Heart right ventricle (tissue), 16 donors: ENCODE measurements around the gene PARP16. TPM values are rescaled to one million over a fixed set of nuclear protein-coding genes. Genes with fewer than 3 reads are reported as not detected.

Experiments
- ATAC-seq, 8 donors: fragments of 200-7000 bp; cut with Tn5 transposase; one replicate each; pipeline ENCODE4 v1.9.1; 2020; ENCODE audit warnings: mild to moderate bottlenecking in 8 of 8, moderate library complexity in 8 of 8, moderate number of reproducible peaks in 1 of 8
- DNase-seq, 2 donors: peaks; one replicate each; pipeline ENCODE4 v3.0.0-alpha.2; 2020
- H3K27ac ChIP-seq, 10 donors: fragments of 200-600 bp; sonication (generic) in 2 of 10; one replicate each; pipeline versions ENCODE4 v1.5.0 to v1.8.0; 2020 to 2022; ENCODE audit warnings: mild to moderate bottlenecking in 3 of 10
- H3K27me3 ChIP-seq, 7 donors: fragments of 200-600 bp; one replicate each; pipeline ENCODE4 v1.8.0; 2021 to 2022; ENCODE audit warnings: mild to moderate bottlenecking in 2 of 7
- H3K36me3 ChIP-seq, 9 donors: fragments of 200-600 bp; sonication (generic) in 1 of 9; one replicate each; pipeline versions ENCODE4 v1.5.0 to v1.8.0; 2020 to 2022; ENCODE audit warnings: mild to moderate bottlenecking in 2 of 9
- H3K4me1 ChIP-seq, 9 donors: fragments of 200-600 bp; sonication (generic) in 1 of 9; one replicate each; pipeline versions ENCODE4 v1.5.0 to v1.8.0; 2020 to 2022; ENCODE audit warnings: mild to moderate bottlenecking in 4 of 9
- H3K4me3 ChIP-seq, 10 donors: fragments of 200-600 bp; sonication (generic) in 2 of 10; one replicate each; pipeline versions ENCODE4 v1.5.0 to v1.8.0; 2020 to 2022; ENCODE audit warnings: mild to moderate bottlenecking in 7 of 10, moderate library complexity in 2 of 10
- H3K9me3 ChIP-seq, 11 donors: fragments of 200-600 bp in 10 of 11; sonication (generic) in 2 of 11; one replicate each; pipeline versions ENCODE4 v1.5.0 to v1.8.0; 2013 to 2022; ENCODE audit warnings: mild to moderate bottlenecking in 2 of 11, control low read depth in 1 of 11, moderate library complexity in 1 of 11
- CTCF ChIP-seq, 9 donors: fragments of 200-600 bp; sonication (generic) in 2 of 9; IDR thresholded peaks; one replicate each; pipeline versions ENCODE4 v1.5.0 to v1.8.0; 2021 to 2022; ENCODE audit warnings: antibody characterized with exemption in 9 of 9, mild to moderate bottlenecking in 5 of 9, moderate library complexity in 1 of 9
- WGBS, 2 donors: extraction: QIAGEN DNeasy Blood & Tissue Kit; methylation state at CpG; one replicate each; pipeline ENCODE4 v1.1.7; 2013; ENCODE audit warnings: inconsistent platforms in 1 of 2; 5-methylcytosine and 5-hydroxymethylcytosine counted together
- intact Hi-C, 10 donors: fragments of 100-400 bp; cut with DNase I; formaldehyde crosslinking; loops; one replicate each; pipeline versions ENCODE4 v1.11.1 to v1.14.2; 2022
- polyA plus RNA-seq, 2 donors: library from polyadenylated mRNA; stranded (reverse); fragments of 200-250 nt; gene quantifications; one replicate each; pipeline ENCODE4 v1.2.3, GENCODE V29; 2013
- total RNA-seq, 10 donors: library from RNA; stranded (reverse); fragmentation: NEBNext Ultra II Directional in 3 of 10; extraction: Animal tissue kit (Norgen Biotek cat#: 25700) in 3 of 10; gene quantifications; one replicate each; pipeline versions ENCODE4 v1.2.1 to v1.2.4, GENCODE V29; 2021 to 2023
- donor health status: Arrhythmogenic right ventricular cardiomyopathy.
- donor health status: ischemic (EF 13 %, LVEDD 7.1; RV severe dilation, severe dysfunction).
- donor health status: healthy with polysubstance abuse.
- donor health status: DM: no; HTN: yes; CAD: no.
- donor health status: DM: no; HTN: no; CAD: no.
- donor health status: ischemic (EF 25% LVEDD 6.9; RV normal size, moderate dysfunction).
- donor health status: ischemic (EF 25% LVEDD 5.7; RV mildly dilated, moderate dysfunction).
- donor health status: healthy.
- donor health status: DM: yes; HTN: yes; CAD: no.
- donor health status: Ischemic cardiomyopathy.
- donor health status: ischemic (EF 35%, LVEDD 5.7; RV mildly dilated, moderate dysfunction).
- donor health status: nonischemic (EF 11% LVEDD 7.7; RV severe dilation, severe dysfunction).
- donor health status: DM: yes; HTN: yes; CAD: no.
- donor health status: PGD.
- donor health status: ischemic (EF 29% LVEDD 5.4; RV normal size, mild dysfunction).
- donor health status: nonischemic (EF 23%, LVEDD 6.1; RV moderate dilation, normal function).

The PARP16 gene
- total and polyA plus RNA-seq, 12 donors: 3.1 to 5.2 (median 4.7) TPM

GRCh38 chr15:65292938-65293518, 6.3 kb upstream of the PARP16 start:
- no peaks in the 10 kb centered on the region for H3K36me3 ChIP-seq
- TF ChIP-seq CTCF (IDR thresholded peaks at IDR 0.05): no peak
- no peaks in the 10 kb centered on the region for H3K9me3 ChIP-seq
- H3K27ac ChIP-seq: no peak overlapping the region
- no peak overlapping the region for H3K4me3 ChIP-seq
- H3K27me3 ChIP-seq: no peaks in the 10 kb centered on the region
- ATAC-seq (no peak), DNase-seq (no peak)
- intact Hi-C loops: loop anchor here in 2 of 10 donors (10.0 kb wide), 1 partner anchor 258 kb away; no protein-coding TSS in a partner anchor
- 63 to 76% methylated on average over 1 of the region's 1 CpG for WGBS, 2 donors
- peaks cover 0 to 28% (median 15%) of the 10 kb centered on the region in 9 donors for H3K4me1 ChIP-seq

GRCh38 chr15:65290228-65290627, 3.5 kb upstream of the PARP16 start:
- H3K4me1 ChIP-seq: peaks cover 2 to 20% (median 9%) of the 10 kb centered on the region in 9 donors
- WGBS, 2 donors: 89 to 91% methylated on average over 7 of the region's 7 CpGs
- H3K9me3 ChIP-seq: no peaks in the 10 kb centered on the region
- H3K27me3 ChIP-seq: no peaks in the 10 kb centered on the region
- H3K36me3 ChIP-seq: no peaks in the 10 kb centered on the region
- no peak for DNase-seq
- no peak overlapping the region for H3K27ac ChIP-seq
- H3K4me3 ChIP-seq: no peak overlapping the region
- intact Hi-C loops: loop anchor here in 2 of 10 donors (10.0 kb wide), 1 partner anchor 255 kb away; no protein-coding TSS in a partner anchor
- TF ChIP-seq CTCF (IDR thresholded peaks at IDR 0.05): no peak
- no peak for ATAC-seq

- no peaks in the 10 kb centered on the region for H3K9me3 ChIP-seq
- H3K4me3 ChIP-seq: no peak overlapping the region
- intact Hi-C loops: loop anchor here in 3 of 10 donors (10.0 kb wide), 2 partner anchors 235 to 255 kb away; no protein-coding TSS in a partner anchor
- H3K4me1 ChIP-seq: peaks cover 2 to 23% (median 15%) of the 10 kb centered on the region in 9 donors
- H3K27me3 ChIP-seq: no peaks in the 10 kb centered on the region
- no peak overlapping the region for H3K27ac ChIP-seq
- no peak for DNase-seq
- ATAC-seq: no peak
- 82% methylated on average over 7 of the region's 7 CpGs for WGBS, 2 donors
- no peaks in the 10 kb centered on the region for H3K36me3 ChIP-seq
- TF ChIP-seq CTCF (IDR thresholded peaks at IDR 0.05): no peak
Observed at GRCh38 chr15:65289261-65289854, 2.7 kb upstream of the PARP16 start.

GRCh38 chr15:65287520-65287855, 805 bp upstream of the PARP16 start:
- no peak overlapping the region for H3K4me3 ChIP-seq
- no peaks in the 10 kb centered on the region for H3K27me3 ChIP-seq
- 92 to 95% methylated on average over 3 of the region's 3 CpGs for WGBS, 2 donors
- TF ChIP-seq CTCF (IDR thresholded peaks at IDR 0.05): no peak
- ATAC-seq (no peak), DNase-seq (no peak)
- no peaks in the 10 kb centered on the region for H3K9me3 ChIP-seq
- H3K36me3 ChIP-seq: peaks cover 0 to 5% (median 0%) of the 10 kb centered on the region in 9 donors
- H3K27ac ChIP-seq: peak overlapping the region in 9 of 10 donors; percentile 89 to 96 (median 93)
- peaks cover 2 to 28% (median 20%) of the 10 kb centered on the region in 9 donors for H3K4me1 ChIP-seq
- intact Hi-C loops: loop anchor here in 3 of 10 donors (10.0 kb wide), 2 partner anchors 233 to 253 kb away; no protein-coding TSS in a partner anchor
